WTC11 (cell line): ENCODE results near the gene TMEM154. TPM values are rescaled to one million over a fixed set of nuclear protein-coding genes. Genes with fewer than 3 reads are reported as not detected.

Source experiments
- ATAC-seq: fragments of 200-7000 bp; cut with Tn5 transposase; 2 replicates; pipeline ENCODE4 v1.10.0; 2021; ENCODE audit warnings: mild to moderate bottlenecking, moderate library complexity
- CTCF ChIA-PET: fragments of 300-600 bp; sonication (Branson Sonifier 250); formaldehyde crosslinking; loops from one replicate; lab custom pipeline; 2021; ENCODE audit warnings: antibody characterized with exemption; lab: Charles Lee
- POLR2A ChIA-PET: fragments of 350-600 bp; sonication (Branson Sonifier 250); formaldehyde crosslinking; loops from one replicate; lab custom pipeline; 2021; ENCODE audit warnings: antibody characterized with exemption; lab: Charles Lee
- DNase-seq: peaks from one replicate; pipeline ENCODE4 v3.0.0; 2021; ENCODE audit warnings: low spot score
- H3K27ac Mint-ChIP-seq: 2 replicates; pipeline ENCODE4 v1.8.0; 2021; ENCODE audit warnings: mixed read lengths
- H3K27me3 Mint-ChIP-seq: 2 replicates; pipeline ENCODE4 v1.8.0; 2021; ENCODE audit warnings: low read depth, mild to moderate bottlenecking, moderate library complexity, mixed read lengths
- H3K36me3 Mint-ChIP-seq: 2 replicates; pipeline ENCODE4 v1.8.0; 2021; ENCODE audit warnings: mixed read lengths
- H3K4me1 Mint-ChIP-seq: 2 replicates; pipeline ENCODE4 v1.8.0; 2022; ENCODE audit warnings: mixed read lengths
- H3K4me3 Mint-ChIP-seq: 2 replicates; pipeline ENCODE4 v1.8.0; 2021; ENCODE audit warnings: mild to moderate bottlenecking, moderate library complexity, mixed read lengths
- H3K9me3 Mint-ChIP-seq: 2 replicates; pipeline ENCODE4 v1.8.0; 2021; ENCODE audit warnings: mixed read lengths
- ARID4B ChIP-seq: sonication (generic); formaldehyde crosslinking; IDR thresholded peaks from 2 replicates; pipeline ENCODE4 v1.8.0; 2023; ENCODE audit warnings: missing genetic modification reagents, mild to moderate bottlenecking, borderline replicate concordance
- CDX4 ChIP-seq: fragments of 250-450 bp; sonication (Bioruptor Pico); IDR thresholded peaks from 2 replicates; pipeline ENCODE4 v1.9.0; 2021; ENCODE audit warnings: moderate library complexity, mild to moderate bottlenecking, inconsistent platforms, borderline replicate concordance
- CREB1 ChIP-seq: sonication (generic); formaldehyde crosslinking; IDR thresholded peaks from 2 replicates; pipeline ENCODE4 v1.8.0; 2023; ENCODE audit warnings: mild to moderate bottlenecking, missing genetic modification reagents
- E2F5 ChIP-seq: sonication (generic); formaldehyde crosslinking; IDR thresholded peaks from 2 replicates; pipeline ENCODE4 v1.8.1; 2022; ENCODE audit warnings: mild to moderate bottlenecking, moderate library complexity, missing genetic modification reagents
- ERG ChIP-seq: fragments of 250-450 bp; sonication (Bioruptor Pico); IDR thresholded peaks from 2 replicates; pipeline ENCODE4 v1.8.0; 2021; ENCODE audit warnings: mild to moderate bottlenecking
- FOXJ3 ChIP-seq: sonication (generic); formaldehyde crosslinking; IDR thresholded peaks from 2 replicates; pipeline ENCODE4 v1.9.0; 2021; ENCODE audit warnings: missing genetic modification reagents, mild to moderate bottlenecking, borderline replicate concordance
- MAX ChIP-seq: sonication (generic); formaldehyde crosslinking; IDR thresholded peaks from 2 replicates; pipeline ENCODE4 v1.8.0; 2022; ENCODE audit warnings: mild to moderate bottlenecking, missing genetic modification reagents
- PRDM15 ChIP-seq: sonication (generic); formaldehyde crosslinking; IDR thresholded peaks from 2 replicates; pipeline ENCODE4 v1.8.0; 2022; ENCODE audit warnings: missing genetic modification reagents
- ZBTB21 ChIP-seq: sonication (generic); formaldehyde crosslinking; IDR thresholded peaks from 2 replicates; pipeline ENCODE4 v1.8.1; 2023; ENCODE audit warnings: mild to moderate bottlenecking, missing genetic modification reagents, borderline replicate concordance
- ZNF138 ChIP-seq: sonication (generic); formaldehyde crosslinking; conservative IDR thresholded peaks from 2 replicates; pipeline ENCODE4 v1.8.1; 2022; ENCODE audit warnings: mild to moderate bottlenecking, moderate library complexity, missing genetic modification reagents
- ZNF219 ChIP-seq: sonication (generic); formaldehyde crosslinking; IDR thresholded peaks from 2 replicates; pipeline ENCODE4 v1.8.0; 2023; ENCODE audit warnings: missing genetic modification reagents, mild to moderate bottlenecking, borderline replicate concordance
- ZNF232 ChIP-seq: sonication (generic); formaldehyde crosslinking; IDR thresholded peaks from 2 replicates; pipeline ENCODE4 v1.8.0; 2022; ENCODE audit warnings: mild to moderate bottlenecking, missing genetic modification reagents
- ZNF425 ChIP-seq: fragments of 250-450 bp; sonication (Bioruptor Pico); conservative IDR thresholded peaks from 2 replicates; pipeline ENCODE4 v1.9.0; 2021; ENCODE audit warnings: mild to moderate bottlenecking
- total RNA-seq: library from RNA; stranded (reverse); gene quantifications from 3 replicates; pipeline ENCODE4 v1.2.3, GENCODE V29; 2021
- TF ChIP-seq, protein P1 (sequence below): sonication (generic); formaldehyde crosslinking; IDR thresholded peaks from 2 replicates; pipeline ENCODE4 v1.8.0; 2023; ENCODE audit warnings: mild to moderate bottlenecking, missing genetic modification reagents

TMEM154 gene
- total RNA-seq, 1 experiment from 2014 or later = 2.1 TPM

- Mint-ChIP-seq H3K9me3 (no peaks in the 10 kb centered on the region), H3K36me3 (no peaks in the 10 kb centered on the region), H3K4me3 (no peak overlapping the region), H3K27ac (no peak overlapping the region), H3K4me1 (peaks cover 29% of the 10 kb centered on the region), H3K27me3 (no peaks in the 10 kb centered on the region)
- ChIA-PET POLR2A (no interaction called here), CTCF (interaction anchor here (1.7 kb wide), 1 partner anchor 18 kb away, joined by 5 read pairs; no protein-coding TSS in a partner anchor)
- TF ChIP-seq ZNF232 (CRISPR knock-in tag) (no peak), ZBTB21 (no peak)
- ATAC-seq = no peak
- no peak for DNase-seq
These were observed 8.3 kb upstream of the TMEM154 start for GRCh38 chr4:152687974-152688599.

DNA sequence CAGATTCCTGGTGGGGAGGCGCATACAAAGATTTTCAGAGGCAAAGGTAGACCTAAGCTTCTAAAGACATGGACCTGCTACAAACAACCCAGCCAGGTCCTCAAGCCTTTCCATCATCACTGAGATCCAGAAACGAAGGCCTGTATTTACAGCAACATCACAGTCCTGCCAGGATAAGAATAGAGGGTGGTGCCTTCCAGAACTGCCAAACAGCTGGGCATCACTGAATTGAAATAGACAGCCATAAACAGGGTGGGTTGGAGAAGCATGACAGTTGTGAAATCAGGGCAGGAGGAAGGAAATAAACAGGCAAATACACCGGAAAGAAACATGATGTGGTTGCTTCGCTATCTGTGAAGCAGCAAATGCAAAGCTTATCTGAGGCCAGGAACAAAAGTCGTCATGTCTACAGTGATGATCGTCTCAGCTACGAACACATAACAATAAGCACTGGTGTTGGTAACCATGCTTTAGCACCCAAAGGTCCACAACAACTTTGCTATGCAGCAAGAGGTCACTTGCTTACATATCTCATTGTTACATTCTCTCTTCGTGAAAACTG, 6.7 kb upstream of the TMEM154 start:
- CTCF ChIA-PET = no interaction called here
- Mint-ChIP-seq H3K9me3 (no peaks in the 10 kb centered on the region), H3K27me3 (no peaks in the 10 kb centered on the region)

More for the DNA sequence above, 6.7 kb upstream of the TMEM154 start:
- POLR2A ChIA-PET = no interaction called here
- ATAC-seq = no peak
- Mint-ChIP-seq H3K27ac (no peak overlapping the region), H3K4me3 (no peak overlapping the region), H3K36me3 (no peaks in the 10 kb centered on the region), H3K4me1 (peaks cover 34% of the 10 kb centered on the region)
- DNase-seq = no peak
- no peak for TF ChIP-seq ARID4B (CRISPR knock-in tag)
- no peak for TF ChIP-seq ZNF232 (CRISPR knock-in tag)
- no peak for TF ChIP-seq E2F5 (CRISPR knock-in tag)
- no peak for TF ChIP-seq ZNF138 (CRISPR knock-in tag)
- no peak for TF ChIP-seq ZNF219 (CRISPR knock-in tag)
- TF ChIP-seq, protein P1, sequence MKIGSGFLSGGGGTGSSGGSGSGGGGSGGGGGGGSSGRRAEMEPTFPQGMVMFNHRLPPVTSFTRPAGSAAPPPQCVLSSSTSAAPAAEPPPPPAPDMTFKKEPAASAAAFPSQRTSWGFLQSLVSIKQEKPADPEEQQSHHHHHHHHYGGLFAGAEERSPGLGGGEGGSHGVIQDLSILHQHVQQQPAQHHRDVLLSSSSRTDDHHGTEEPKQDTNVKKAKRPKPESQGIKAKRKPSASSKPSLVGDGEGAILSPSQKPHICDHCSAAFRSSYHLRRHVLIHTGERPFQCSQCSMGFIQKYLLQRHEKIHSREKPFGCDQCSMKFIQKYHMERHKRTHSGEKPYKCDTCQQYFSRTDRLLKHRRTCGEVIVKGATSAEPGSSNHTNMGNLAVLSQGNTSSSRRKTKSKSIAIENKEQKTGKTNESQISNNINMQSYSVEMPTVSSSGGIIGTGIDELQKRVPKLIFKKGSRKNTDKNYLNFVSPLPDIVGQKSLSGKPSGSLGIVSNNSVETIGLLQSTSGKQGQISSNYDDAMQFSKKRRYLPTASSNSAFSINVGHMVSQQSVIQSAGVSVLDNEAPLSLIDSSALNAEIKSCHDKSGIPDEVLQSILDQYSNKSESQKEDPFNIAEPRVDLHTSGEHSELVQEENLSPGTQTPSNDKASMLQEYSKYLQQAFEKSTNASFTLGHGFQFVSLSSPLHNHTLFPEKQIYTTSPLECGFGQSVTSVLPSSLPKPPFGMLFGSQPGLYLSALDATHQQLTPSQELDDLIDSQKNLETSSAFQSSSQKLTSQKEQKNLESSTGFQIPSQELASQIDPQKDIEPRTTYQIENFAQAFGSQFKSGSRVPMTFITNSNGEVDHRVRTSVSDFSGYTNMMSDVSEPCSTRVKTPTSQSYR (CRISPR knock-in tag) = no peak
- no peak for TF ChIP-seq MAX (CRISPR knock-in tag)
- TF ChIP-seq ZNF425 (CRISPR knock-in tag) = no peak
- TF ChIP-seq FOXJ3 = no peak
- TF ChIP-seq PRDM15 = no peak
- TF ChIP-seq CDX4 (CRISPR knock-in tag) = no peak
- TF ChIP-seq ERG = no peak
- no peak for TF ChIP-seq CREB1
